NT2/D1 (cell line): Measurements from ENCODE around the gene MAD1L1.

Experiments used
- DNase-seq: peaks from one replicate; pipeline ENCODE4 v3.0.0-alpha.2; 2011; ENCODE audit warnings: low read depth, low spot score
- H3K27me3 ChIP-seq: 2 replicates; pipeline ENCODE4 v1.6.0; 2011; ENCODE audit warnings: mild to moderate bottlenecking; ENCODE audit not compliant: insufficient read length, insufficient read depth
- H3K36me3 ChIP-seq: 2 replicates; pipeline ENCODE4 v1.6.1; 2011; ENCODE audit warnings: mild to moderate bottlenecking, low read length, mixed read lengths; ENCODE audit not compliant: insufficient read depth, insufficient read length
- H3K4me1 ChIP-seq: 2 replicates; pipeline ENCODE4 v1.5.1; 2011; ENCODE audit not compliant: insufficient read depth, insufficient read length
- H3K4me3 ChIP-seq: 2 replicates; pipeline ENCODE4 v1.5.1; 2011; ENCODE audit warnings: low read depth; ENCODE audit not compliant: insufficient read length
- H3K9ac ChIP-seq: 2 replicates; pipeline ENCODE4 v1.6.0; 2011; ENCODE audit warnings: low read depth; ENCODE audit not compliant: insufficient read length
- H3K9me3 ChIP-seq: 2 replicates; pipeline ENCODE4 v1.5.1; 2011; ENCODE audit warnings: mild to moderate bottlenecking, low read length; ENCODE audit not compliant: insufficient read depth
- SUZ12 ChIP-seq: IDR thresholded peaks from 2 replicates; pipeline ENCODE4 v1.6.1; 2011; ENCODE audit not compliant: insufficient read length, insufficient read depth; ENCODE audit errors: extremely low read depth
- YY1 ChIP-seq: IDR thresholded peaks from 2 replicates; pipeline ENCODE4 v1.6.1; 2011; ENCODE audit not compliant: insufficient read length, insufficient read depth
- ZNF274 ChIP-seq: IDR thresholded peaks from 2 replicates; pipeline ENCODE4 v1.6.1; 2011; ENCODE audit warnings: mild to moderate bottlenecking, low read depth, low read length

Gene MAD1L1

DNA sequence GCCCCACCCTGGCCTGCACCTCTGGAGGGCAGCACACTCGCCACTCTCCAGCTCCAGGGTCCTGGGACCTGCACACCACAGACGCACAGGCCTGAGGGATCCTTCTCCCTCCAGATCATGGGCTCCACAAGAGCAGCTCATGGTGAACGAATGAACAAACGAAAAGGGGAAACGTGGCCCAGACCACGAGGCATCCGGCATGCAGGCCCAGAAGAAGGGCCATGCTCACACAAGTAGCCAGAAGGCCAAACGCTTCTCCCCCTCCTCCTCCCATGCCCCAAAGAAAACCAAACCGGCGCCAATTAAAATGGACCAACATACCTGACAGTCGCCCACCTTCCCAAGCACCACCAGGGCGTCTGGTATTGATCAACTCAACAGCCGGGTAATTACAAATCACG, 30.4 kb downstream of the MAD1L1 start:
- peaks cover 79% of the 10 kb centered on the region for H3K36me3 ChIP-seq
- TF ChIP-seq ZNF274 (no peak), SUZ12 (no peak), YY1 (no peak)
- H3K27me3 ChIP-seq = no peaks in the 10 kb centered on the region
- H3K9ac ChIP-seq = no peak overlapping the region
- DNase-seq = no peak
- peaks cover 4% of the 10 kb centered on the region; the same call in 1 of the 2 replicates for H3K9me3 ChIP-seq
- H3K4me1 ChIP-seq = peaks cover 9% of the 10 kb centered on the region
- H3K4me3 ChIP-seq = no peak overlapping the region

GRCh38 chr7:2201686-2202360, 30.9 kb downstream of the MAD1L1 start:
- Histone ChIP-seq H3K9me3 (peaks cover 10% of the 10 kb centered on the region; the same call in 1 of the 2 replicates), H3K36me3 (peaks cover 79% of the 10 kb centered on the region), H3K9ac (no peak overlapping the region), H3K27me3 (no peaks in the 10 kb centered on the region), H3K4me1 (peaks cover 9% of the 10 kb centered on the region), H3K4me3 (no peak overlapping the region)
- no peak for DNase-seq
- TF ChIP-seq YY1 = no peak
- no peak for TF ChIP-seq SUZ12
- TF ChIP-seq ZNF274 = no peak

DNA sequence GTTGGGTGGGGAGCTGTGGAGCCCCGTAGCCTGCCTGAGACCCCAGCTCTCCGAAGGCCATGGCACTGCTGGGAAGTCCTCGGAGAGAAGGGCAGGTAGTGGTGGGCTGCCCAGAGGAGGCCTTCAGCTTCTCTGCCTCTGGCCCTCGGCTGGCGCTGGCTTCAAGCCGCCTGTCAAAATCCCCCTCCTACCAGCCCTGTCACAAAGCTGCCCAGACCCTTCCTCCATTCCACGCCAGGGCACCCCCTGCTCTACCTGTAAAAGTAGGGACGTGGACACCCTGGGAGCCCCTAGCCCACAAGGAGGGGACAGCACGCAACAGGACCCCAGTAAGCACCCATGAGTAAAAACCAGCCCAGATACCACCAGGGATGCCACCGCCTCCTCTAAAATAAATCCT, 31.6 kb downstream of the MAD1L1 start:
- Histone ChIP-seq H3K36me3 (peaks cover 80% of the 10 kb centered on the region), H3K9ac (no peak overlapping the region), H3K4me1 (peaks cover 9% of the 10 kb centered on the region), H3K4me3 (no peak overlapping the region), H3K27me3 (no peaks in the 10 kb centered on the region), H3K9me3 (peaks cover 17% of the 10 kb centered on the region; the same call in 1 of the 2 replicates)
- no peak for TF ChIP-seq SUZ12
- no peak for TF ChIP-seq YY1
- TF ChIP-seq ZNF274 = no peak
- no peak for DNase-seq

DNA sequence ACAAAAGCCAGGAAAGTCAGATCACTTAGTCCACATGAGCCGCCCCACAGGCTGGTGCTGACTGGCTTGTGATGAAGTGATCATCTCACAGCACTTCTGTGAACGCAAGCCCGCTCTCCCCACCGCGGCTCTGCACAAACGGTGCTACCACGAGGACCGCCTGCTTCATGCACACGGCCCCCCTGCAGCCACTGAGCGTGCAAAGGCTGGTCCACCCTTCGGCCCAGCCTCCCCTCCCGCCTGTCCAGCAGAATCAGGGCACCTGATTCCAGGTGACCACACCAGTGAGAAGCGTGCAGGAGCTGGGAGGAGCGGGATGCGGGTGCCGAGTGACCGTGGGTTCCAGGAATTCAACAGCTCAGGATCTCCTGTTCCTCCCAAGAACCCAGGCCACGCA, 32.2 kb downstream of the MAD1L1 start:
- peaks cover 9% of the 10 kb centered on the region for H3K4me1 ChIP-seq

GRCh38 chr7:2199956-2200583, 32.7 kb downstream of the MAD1L1 start:
- peaks cover 4% of the 10 kb centered on the region for H3K4me1 ChIP-seq
- H3K9ac ChIP-seq = no peak overlapping the region
- peaks cover 27% of the 10 kb centered on the region for H3K9me3 ChIP-seq
- H3K4me3 ChIP-seq = no peak overlapping the region
- no peak for DNase-seq
- H3K27me3 ChIP-seq = no peaks in the 10 kb centered on the region
- H3K36me3 ChIP-seq = peaks cover 81% of the 10 kb centered on the region
- TF ChIP-seq SUZ12 (no peak), YY1 (no peak), ZNF274 (no peak)

More for the DNA sequence above, 32.2 kb downstream of the MAD1L1 start:
- Histone ChIP-seq H3K27me3 (no peaks in the 10 kb centered on the region), H3K9me3 (peaks cover 22% of the 10 kb centered on the region), H3K36me3 (peaks cover 83% of the 10 kb centered on the region), H3K4me3 (no peak overlapping the region), H3K9ac (no peak overlapping the region)
- TF ChIP-seq YY1 = no peak
- TF ChIP-seq SUZ12 = no peak
- TF ChIP-seq ZNF274 = no peak
- DNase-seq = no peak

GRCh38 chr7:2199528-2199927, 33.2 kb downstream of the MAD1L1 start:
- no peak for DNase-seq
- Histone ChIP-seq H3K9me3 (peaks cover 31% of the 10 kb centered on the region), H3K4me3 (no peak overlapping the region), H3K36me3 (peaks cover 82% of the 10 kb centered on the region), H3K4me1 (peaks cover 4% of the 10 kb centered on the region), H3K27me3 (no peaks in the 10 kb centered on the region), H3K9ac (no peak overlapping the region)
- TF ChIP-seq YY1 = no peak
- no peak for TF ChIP-seq ZNF274
- TF ChIP-seq SUZ12 = no peak

DNA sequence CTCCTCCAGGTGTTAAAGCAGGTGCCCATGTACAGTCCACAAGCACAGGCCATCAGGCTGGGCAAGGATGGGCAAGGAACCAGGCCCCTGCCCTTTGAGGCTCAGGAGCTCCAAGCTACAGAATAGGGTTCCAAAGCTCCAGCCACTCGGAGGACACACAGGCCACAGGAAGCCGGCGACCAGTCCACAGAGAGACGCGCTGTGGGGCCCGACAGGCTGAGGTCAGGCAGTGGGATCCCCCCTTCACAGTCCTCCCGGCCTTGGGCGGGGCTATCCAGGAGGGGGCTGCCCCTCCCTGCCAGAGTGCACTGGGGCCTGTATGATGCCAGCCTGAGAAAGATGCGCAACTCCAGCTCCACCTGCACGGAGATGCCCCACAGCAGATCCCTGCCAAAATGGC, 34.0 kb downstream of the MAD1L1 start:
- Histone ChIP-seq H3K36me3 (peaks cover 89% of the 10 kb centered on the region), H3K4me1 (peaks cover 4% of the 10 kb centered on the region), H3K27me3 (no peaks in the 10 kb centered on the region), H3K4me3 (no peak overlapping the region), H3K9ac (no peak overlapping the region), H3K9me3 (peaks cover 31% of the 10 kb centered on the region)
- no peak for DNase-seq
- TF ChIP-seq SUZ12 (no peak), ZNF274 (no peak), YY1 (no peak)
